ENCODE data around the gene DAB2IP. TPM values are rescaled to one million over a fixed set of nuclear protein-coding genes. Genes with fewer than 3 reads are reported as not detected.

Gene DAB2IP
- total RNA-seq, 1 experiment from 2014 or later = 46.7 TPM

GRCh38 chr9:121782514-121783110 lies 131.2 kb downstream of the DAB2IP start:
- Histone ChIP-seq H3K4me3 (no peak overlapping the region), H3F3A (ENCODE audit: insufficient read depth, low read depth) (0 out of 2 replicates have a peak, but pooled peaks cover 3% of the 10 kb centered on the region), H3K9me2 (ENCODE audit: insufficient read depth) (no peaks in the 10 kb centered on the region), H2AFZ (no peak overlapping the region), H3K27ac (no peak overlapping the region), H3K4me2 (no peak overlapping the region), H3K36me3 (ENCODE audit: low read depth) (peaks cover 5% of the 10 kb centered on the region; the same call in 1 of the 2 replicates), H3K9me3 (ENCODE audit: insufficient read depth, low read depth) (0 out of 2 replicates have a peak, but pooled peaks cover 4% of the 10 kb centered on the region), H4K20me1 (ENCODE audit: insufficient read depth) (no peaks in the 10 kb centered on the region), H3K4me1 (replicated peaks; ENCODE audit: insufficient read depth) (no peaks in the 10 kb centered on the region), H3K79me2 (ENCODE audit: low read depth) (no peaks in the 10 kb centered on the region), H3K27me3 (ENCODE audit: insufficient read depth, low read depth) (no peaks in the 10 kb centered on the region)
- no peak for DNase-seq
- ChIA-PET POLR2A (ENCODE audit: unreplicated experiment) (no interaction called here), CTCF (no interaction called here)
- intact Hi-C loops (cut with micrococcal nuclease; ENCODE audit: unreplicated experiment) = loop anchor here (10.0 kb wide), 1 partner anchor 62 kb away; no protein-coding TSS in a partner anchor
- TF ChIP-seq CTCF (conservative IDR thresholded peaks at IDR 0.05) = no peak
- no peak for TF ChIP-seq EZH2 (IDR thresholded peaks at IDR 0.05; ENCODE audit: low read depth)
- BruUV-seq (replicated peaks) = no TSS peak

- intact Hi-C loops (cut with micrococcal nuclease; ENCODE audit: unreplicated experiment) = loop anchor here (10.0 kb wide), 1 partner anchor 62 kb away; no protein-coding TSS in a partner anchor
- Histone ChIP-seq H3K9me3 (ENCODE audit: insufficient read depth, low read depth) (0 out of 2 replicates have a peak, but pooled peaks cover 2% of the 10 kb centered on the region), H3K36me3 (ENCODE audit: low read depth) (no peaks in the 10 kb centered on the region; the same call in 1 of the 2 replicates), H3K27ac (no peak overlapping the region), H4K20me1 (ENCODE audit: insufficient read depth) (no peaks in the 10 kb centered on the region), H3K4me2 (no peak overlapping the region), H3K9me2 (ENCODE audit: insufficient read depth) (no peaks in the 10 kb centered on the region), H3F3A (ENCODE audit: insufficient read depth, low read depth) (0 out of 2 replicates have a peak, but pooled peaks cover 4% of the 10 kb centered on the region), H3K4me3 (no peak overlapping the region), H3K27me3 (ENCODE audit: insufficient read depth, low read depth) (no peaks in the 10 kb centered on the region), H2AFZ (no peak overlapping the region), H3K4me1 (replicated peaks; ENCODE audit: insufficient read depth) (no peaks in the 10 kb centered on the region), H3K79me2 (ENCODE audit: low read depth) (no peaks in the 10 kb centered on the region)
- ChIA-PET CTCF (no interaction called here), POLR2A (ENCODE audit: unreplicated experiment) (interaction anchor here (0.6 kb wide), 1 partner anchor 198 kb away, joined by 7 read pairs; no protein-coding TSS in a partner anchor)
- TF ChIP-seq CTCF (conservative IDR thresholded peaks at IDR 0.05) (no peak), EZH2 (IDR thresholded peaks at IDR 0.05; ENCODE audit: low read depth) (no peak)
- DNase-seq = no peak
- no TSS peak for BruUV-seq (replicated peaks)
Measured at GRCh38 chr9:121783111-121783510, 131.7 kb downstream of the DAB2IP start.

- ChIA-PET CTCF (no interaction called here), POLR2A (ENCODE audit: unreplicated experiment) (interaction anchor here (0.6 kb wide), 1 partner anchor 197 kb away, joined by 7 read pairs; no protein-coding TSS in a partner anchor)
- Histone ChIP-seq H3K9me3 (ENCODE audit: insufficient read depth, low read depth) (no peaks in the 10 kb centered on the region), H3F3A (ENCODE audit: insufficient read depth, low read depth) (0 out of 2 replicates have a peak, but pooled peaks cover 4% of the 10 kb centered on the region), H3K4me3 (no peak overlapping the region), H3K4me1 (replicated peaks; ENCODE audit: insufficient read depth) (no peaks in the 10 kb centered on the region), H3K27me3 (ENCODE audit: insufficient read depth, low read depth) (no peaks in the 10 kb centered on the region), H3K9me2 (ENCODE audit: insufficient read depth) (no peaks in the 10 kb centered on the region), H3K79me2 (ENCODE audit: low read depth) (no peaks in the 10 kb centered on the region), H2AFZ (no peak overlapping the region), H3K36me3 (ENCODE audit: low read depth) (no peaks in the 10 kb centered on the region; the same call in 1 of the 2 replicates), H4K20me1 (ENCODE audit: insufficient read depth) (no peaks in the 10 kb centered on the region), H3K27ac (no peak overlapping the region), H3K4me2 (no peak overlapping the region)
- intact Hi-C loops (cut with micrococcal nuclease; ENCODE audit: unreplicated experiment) = loop anchor here (10.0 kb wide), 1 partner anchor 61 kb away; no protein-coding TSS in a partner anchor
- TF ChIP-seq CTCF (conservative IDR thresholded peaks at IDR 0.05) (no peak), EZH2 (IDR thresholded peaks at IDR 0.05; ENCODE audit: low read depth) (no peak)
- no peak for DNase-seq
- no TSS peak for BruUV-seq (replicated peaks)
Measured at GRCh38 chr9:121783521-121784507, 132.4 kb downstream of the DAB2IP start.

All from PC-9 (cell line).